ENCODE results near the gene VKORC1L1. TPM values are rescaled to one million over a fixed set of nuclear protein-coding genes. Genes with fewer than 3 reads are reported as not detected.
"Not testable (repeated sequence)": the region's sequence is repeated elsewhere in the genome, so short reads cannot be mapped to it uniquely, and the experiment has no call there.

Gene VKORC1L1
- total and polyA plus RNA-seq, 2 of the 8 experiments (the other 6 are each of a cell fraction or from before 2014, with no cell fraction given): 12.7 to 45.3 TPM

DNA sequence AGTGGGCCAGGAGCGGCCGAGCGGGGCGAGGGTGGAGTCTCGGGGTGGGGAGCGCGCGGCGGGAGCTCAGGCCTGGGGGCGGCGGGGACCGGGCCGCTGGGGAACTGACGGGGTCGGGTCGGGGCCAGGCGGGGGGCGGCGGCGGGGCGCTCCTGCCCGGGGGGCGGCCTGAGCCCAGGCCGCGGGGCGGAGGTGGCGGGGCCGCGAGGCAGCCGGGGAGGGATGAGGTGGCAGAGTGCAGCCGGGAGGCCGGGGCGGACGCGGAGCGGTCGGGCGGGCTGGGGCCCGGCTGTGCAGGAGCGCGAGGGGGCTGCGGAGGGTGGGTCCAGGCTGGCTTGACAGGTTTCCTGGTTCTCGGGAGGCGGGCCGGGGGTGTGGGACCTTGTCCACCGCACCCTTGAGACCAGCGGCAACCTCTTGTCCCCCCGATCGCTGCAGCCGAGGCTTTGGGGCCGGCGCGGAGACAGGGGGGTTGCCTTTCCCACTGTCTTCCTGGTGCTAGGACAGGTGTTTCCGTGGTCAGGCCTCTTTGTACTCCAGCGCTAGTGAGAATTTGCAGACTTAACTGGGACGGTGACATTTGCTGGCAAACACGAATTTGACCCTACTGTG, 814 bp downstream of the VKORC1L1 start:
- H3K27me3 ChIP-seq (replicated peaks in 1 of 4; ENCODE audit: control insufficient read depth in 3 of 4, extremely low read depth in 1 of 4, insufficient read depth in 3 of 4, low read length in 3 of 4); H3K4me1 ChIP-seq (replicated peaks in 1 of 4; ENCODE audit: control insufficient read depth in 3 of 4, insufficient read depth in 4 of 4, low read length in 3 of 4); H3K4ac ChIP-seq (replicated peaks; ENCODE audit: insufficient read length, low read depth, low read length); H4K5ac ChIP-seq (ENCODE audit: insufficient read length, low read depth, low read length); CTCF ChIA-PET (ENCODE audit: partially characterized antibody); H3K56ac ChIP-seq (replicated peaks; ENCODE audit: insufficient read length, low read depth, low read length); H2BK120ac ChIP-seq (replicated peaks; ENCODE audit: low read depth, low read length); H3K14ac ChIP-seq (ENCODE audit: insufficient read length); H2BK20ac ChIP-seq (ENCODE audit: low read length); H2BK5ac ChIP-seq (ENCODE audit: low read depth, low read length); H2BK12ac ChIP-seq (ENCODE audit: low read depth, low read length); H3K23ac ChIP-seq (ENCODE audit: insufficient read length); H3K23me2 ChIP-seq (ENCODE audit: low read depth, low read length); H3K18ac ChIP-seq (ENCODE audit: extremely low read depth, low read length); H2AFZ ChIP-seq (ENCODE audit: low read length); H3K36me3 ChIP-seq (ENCODE audit: control insufficient read depth in 2 of 4, insufficient read depth in 4 of 4, low read length in 3 of 4); H2AK5ac ChIP-seq (ENCODE audit: low read depth, low read length); POLR2A ChIA-PET (ENCODE audit: partially characterized antibody); H4K91ac ChIP-seq (replicated peaks; ENCODE audit: insufficient read length, low read length); FAIRE-seq; H2BK15ac ChIP-seq (ENCODE audit: low read length); H4K20me1 ChIP-seq (replicated peaks in 1 of 2; ENCODE audit: control insufficient read depth in 1 of 2, insufficient read depth in 2 of 2, low read length in 2 of 2); H3K9me3 ChIP-seq (ENCODE audit: insufficient read depth in 2 of 2, low read depth in 1 of 2, low read length in 1 of 2); H3K79me1 ChIP-seq (ENCODE audit: low read depth, low read length): not testable (repeated sequence)
- TF ChIP-seq KDM4A (IDR thresholded peaks at IDR 0.05; ENCODE audit: low read depth, low read length, severe bottlenecking) (peak; percentile 61), SIN3A (conservative IDR thresholded peaks at IDR 0.05 in 1 of 2, IDR thresholded peaks at IDR 0.05 in 1 of 2; ENCODE audit: low read depth in 1 of 2, low read length in 2 of 2) (peak in 1 of 2 experiments; percentile 33; a peak in 1 of 4 replicates), PHF8 (conservative IDR thresholded peaks at IDR 0.05; ENCODE audit: low read depth, low read length) (0 out of 2 replicates have a peak, but pooled peaks have one; percentile 9)
- 0% methylated on average over 8 of the region's 57 CpGs; no CpG with 5 or more reads in 1 of the 2 experiments for WGBS, 2 experiments (ENCODE audit: extremely low coverage in 1 of 2, insufficient coverage in 1 of 2, insufficient read length in 1 of 2, insufficient replicate concordance in 2 of 2, low coverage in 1 of 2, low lambda C conversion rate in 2 of 2, missing lambda C conversion rate in 1 of 2)
- DNase-seq (ENCODE audit: low read depth in 1 of 2, low spot score in 2 of 2): peak in 1 of 2 experiments; percentile 50
- Histone ChIP-seq H3K4me2 (ENCODE audit: insufficient read depth in 1 of 2, low read depth in 2 of 2, low read length in 2 of 2) (peak overlapping the region; percentile 49 to 75), H3K27ac (ENCODE audit: low read depth, low read length) (peak overlapping the region; percentile 63; the same call in 1 of the 2 replicates), H3K9ac (replicated peaks in 1 of 4; ENCODE audit: extremely low read depth in 1 of 4, low read depth in 3 of 4, low read length in 3 of 4) (peak overlapping the region; percentile 48 to 94 (median 57); a peak in 6 of 7 replicates), H4K8ac (ENCODE audit: extremely low read depth, insufficient read depth, low read length) (peak overlapping the region; percentile 85; the same call in 1 of the 2 replicates), H3K4me3 (ENCODE audit: extremely low read depth in 1 of 4, insufficient read depth in 2 of 4, low read depth in 3 of 4, low read length in 4 of 4) (peak overlapping the region; percentile 67 to 85 (median 72)), H3K79me2 (ENCODE audit: control insufficient read depth in 1 of 2, insufficient read depth in 2 of 2, low read length in 2 of 2) (peaks cover 6 to 25% of the 10 kb centered on the region in 2 experiments; a peak in 3 of 4 replicates)
